IPS-20b (cell line): ENCODE data around the gene GLT6D1.

Experiments used
- H3K27ac ChIP-seq: one replicate; pipeline ENCODE4 v1.5.1; 2013; ENCODE audit warnings: low read length
- H3K27me3 ChIP-seq: 2 replicates; pipeline ENCODE4 v1.6.1; 2013; ENCODE audit warnings: mild to moderate bottlenecking, low read length, inconsistent platforms; ENCODE audit not compliant: insufficient read depth
- H3K36me3 ChIP-seq: 2 replicates; pipeline ENCODE4 v1.6.1; 2013; ENCODE audit warnings: low read depth, mild to moderate bottlenecking, inconsistent platforms, low read length, moderate library complexity; ENCODE audit not compliant: insufficient read depth
- H3K4me1 ChIP-seq: 2 replicates; pipeline ENCODE4 v1.6.1; 2013; ENCODE audit warnings: mild to moderate bottlenecking, control low read depth, inconsistent platforms, low read length, moderate library complexity; ENCODE audit not compliant: insufficient read depth
- H3K4me3 ChIP-seq: 2 replicates; pipeline ENCODE4 v1.5.1; 2013; ENCODE audit warnings: mild to moderate bottlenecking, low read length, inconsistent platforms
- H3K9ac ChIP-seq: 2 replicates; pipeline ENCODE4 v1.6.1; 2013; ENCODE audit warnings: low read depth, mild to moderate bottlenecking, inconsistent platforms, low read length, moderate library complexity
- H3K9me3 ChIP-seq: 2 replicates; pipeline ENCODE4 v1.6.1; 2013; ENCODE audit warnings: mild to moderate bottlenecking, low read depth, low read length, inconsistent platforms; ENCODE audit not compliant: insufficient read depth

GLT6D1 gene

GRCh38 chr9:135577256-135577655 lies 62.1 kb downstream of the GLT6D1 start:
- H3K9ac ChIP-seq, result no peak overlapping the region
- H3K27me3 ChIP-seq, result no peaks in the 10 kb centered on the region
- H3K4me3 ChIP-seq, result no peak overlapping the region

GRCh38 chr9:135575995-135576631 lies 63.2 kb downstream of the GLT6D1 start:
- H3K9me3 ChIP-seq, result no peaks in the 10 kb centered on the region
- no peaks in the 10 kb centered on the region for H3K27me3 ChIP-seq
- no peak overlapping the region for H3K9ac ChIP-seq
- no peak overlapping the region for H3K27ac ChIP-seq
- no peaks in the 10 kb centered on the region for H3K4me1 ChIP-seq
- H3K4me3 ChIP-seq, result no peak overlapping the region
- H3K36me3 ChIP-seq, result no peaks in the 10 kb centered on the region

More at GRCh38 chr9:135577256-135577655, 62.1 kb downstream of the GLT6D1 start:
- Histone ChIP-seq H3K4me1 (no peaks in the 10 kb centered on the region), H3K36me3 (no peaks in the 10 kb centered on the region), H3K27ac (no peak overlapping the region), H3K9me3 (no peaks in the 10 kb centered on the region)

- H3K9ac ChIP-seq, result no peak overlapping the region
- no peaks in the 10 kb centered on the region for H3K9me3 ChIP-seq
- no peak overlapping the region for H3K4me3 ChIP-seq
- no peaks in the 10 kb centered on the region for H3K27me3 ChIP-seq
- peaks cover 6% of the 10 kb centered on the region; the same call in 1 of the 2 replicates for H3K4me1 ChIP-seq
- H3K36me3 ChIP-seq, result no peaks in the 10 kb centered on the region
- H3K27ac ChIP-seq, result no peak overlapping the region
Observed at GRCh38 chr9:135574943-135575342, 64.4 kb downstream of the GLT6D1 start.

GRCh38 chr9:135574331-135574730 lies 65.0 kb downstream of the GLT6D1 start:
- Histone ChIP-seq H3K27ac (no peak overlapping the region), H3K4me3 (no peak overlapping the region), H3K4me1 (peaks cover 6% of the 10 kb centered on the region; the same call in 1 of the 2 replicates), H3K9ac (no peak overlapping the region), H3K36me3 (no peaks in the 10 kb centered on the region), H3K27me3 (no peaks in the 10 kb centered on the region), H3K9me3 (peaks cover 6% of the 10 kb centered on the region; the same call in 1 of the 2 replicates)
